Peyer's patch (tissue), 4 donors: ENCODE measurements around the gene UBE2E3.

ENCODE experiments used
- CTCF ChIP-seq, 6 experiments: fragments of 450-650 bp in 4 of 6; fragments of 200-600 bp in 2 of 6; sonication (generic) in 1 of 6; IDR thresholded peaks; one replicate each; pipeline ENCODE4 v1.5.1; 2017 to 2019; ENCODE audit warnings: antibody characterized with exemption in 6 of 6, mild to moderate bottlenecking in 3 of 6, moderate library complexity in 1 of 6
- POLR2A ChIP-seq, 2 donors: fragments of 450-650 bp; IDR thresholded peaks; one replicate each; pipeline ENCODE4 v1.5.1; 2017; ENCODE audit warnings: antibody characterized with exemption in 2 of 2, mild to moderate bottlenecking in 2 of 2, moderate library complexity in 2 of 2

DNA sequence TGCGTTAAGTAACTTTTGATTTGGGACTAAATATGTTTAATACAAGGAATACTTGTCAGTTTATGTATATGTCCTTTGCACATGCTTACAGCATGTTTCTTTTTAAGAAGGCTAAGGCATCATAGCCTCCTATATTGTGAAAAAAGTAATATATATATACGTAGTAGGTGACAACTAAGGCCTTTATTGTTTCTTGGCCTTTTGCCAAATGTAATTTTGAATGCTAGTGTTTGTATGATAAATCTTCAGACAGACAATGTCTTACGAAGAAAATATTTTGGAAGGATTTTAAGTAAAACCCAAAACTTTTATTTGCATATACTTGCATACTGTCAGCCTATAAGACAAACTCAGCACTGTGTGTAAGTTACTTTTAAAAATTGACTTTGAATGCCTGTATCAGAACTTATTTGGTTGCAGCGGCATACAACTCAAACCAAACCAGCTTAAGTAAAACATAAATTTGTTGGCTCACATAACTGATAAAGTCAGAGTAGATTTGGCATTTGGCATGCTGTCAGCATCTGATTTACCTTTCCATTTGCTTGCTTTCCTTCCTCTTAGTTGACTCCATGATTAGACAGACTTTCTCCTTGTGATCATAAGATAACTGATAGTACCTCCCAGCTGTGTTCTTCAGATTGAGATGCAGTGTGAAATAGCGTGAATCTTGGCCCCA is 24.4 kb downstream of the UBE2E3 start:
- TF ChIP-seq POLR2A (IDR thresholded peaks at IDR 0.05): no peak
- TF ChIP-seq CTCF (IDR thresholded peaks at IDR 0.05): no peak
